ENCODE measurements around the gene KIF26A.

Gene KIF26A

DNA sequence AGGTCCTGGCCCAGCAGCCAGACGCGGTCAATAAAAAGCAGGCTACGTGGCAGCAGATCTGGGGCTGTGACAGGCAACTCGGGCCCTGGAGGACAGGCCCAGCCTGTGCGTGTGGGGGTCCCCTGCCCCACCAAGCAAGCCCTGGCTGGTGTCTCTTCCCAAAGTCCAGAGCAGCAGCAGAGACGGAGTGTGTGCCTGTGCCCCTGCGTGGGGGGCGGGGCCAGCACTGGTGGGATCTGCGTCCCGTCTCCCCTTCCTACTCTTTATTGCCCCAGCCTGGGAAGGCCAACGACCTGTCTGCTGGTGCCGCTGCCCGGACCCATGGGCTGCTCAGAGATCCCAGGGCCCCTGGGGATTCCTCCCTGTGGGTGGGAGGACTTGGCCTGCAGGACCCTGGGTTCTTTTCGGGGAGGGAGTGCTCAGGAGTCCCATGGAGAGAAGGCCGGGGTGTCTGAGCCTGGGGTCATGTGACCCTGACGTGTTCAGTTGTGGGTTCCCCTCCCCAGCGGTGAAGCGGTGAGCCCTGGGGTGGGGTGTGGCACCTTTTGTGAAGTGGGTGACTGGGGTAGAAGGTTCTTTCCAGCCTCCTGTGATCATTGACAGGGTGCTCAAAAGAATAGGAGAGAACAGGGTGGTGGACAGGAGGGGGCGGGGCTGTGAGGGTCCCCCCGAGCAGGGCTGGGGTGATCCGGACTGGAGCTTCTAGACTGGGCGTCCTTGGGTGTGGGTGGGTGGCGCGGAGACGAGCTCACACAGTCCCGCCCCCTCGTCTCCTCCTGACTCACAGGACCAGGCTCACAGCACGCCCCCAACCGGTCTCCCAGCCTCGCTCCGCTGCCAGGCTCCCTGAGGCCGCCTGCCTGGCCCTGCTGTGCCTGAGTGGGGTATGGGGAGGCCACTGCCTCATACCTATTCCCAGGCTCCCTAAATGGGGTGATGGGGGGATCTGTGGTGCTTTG, 30.5 kb upstream of the KIF26A start:
- H3K4me3 ChIP-seq (ENCODE audit: low read length) = no peak overlapping the region
- TF ChIP-seq, protein P1, sequence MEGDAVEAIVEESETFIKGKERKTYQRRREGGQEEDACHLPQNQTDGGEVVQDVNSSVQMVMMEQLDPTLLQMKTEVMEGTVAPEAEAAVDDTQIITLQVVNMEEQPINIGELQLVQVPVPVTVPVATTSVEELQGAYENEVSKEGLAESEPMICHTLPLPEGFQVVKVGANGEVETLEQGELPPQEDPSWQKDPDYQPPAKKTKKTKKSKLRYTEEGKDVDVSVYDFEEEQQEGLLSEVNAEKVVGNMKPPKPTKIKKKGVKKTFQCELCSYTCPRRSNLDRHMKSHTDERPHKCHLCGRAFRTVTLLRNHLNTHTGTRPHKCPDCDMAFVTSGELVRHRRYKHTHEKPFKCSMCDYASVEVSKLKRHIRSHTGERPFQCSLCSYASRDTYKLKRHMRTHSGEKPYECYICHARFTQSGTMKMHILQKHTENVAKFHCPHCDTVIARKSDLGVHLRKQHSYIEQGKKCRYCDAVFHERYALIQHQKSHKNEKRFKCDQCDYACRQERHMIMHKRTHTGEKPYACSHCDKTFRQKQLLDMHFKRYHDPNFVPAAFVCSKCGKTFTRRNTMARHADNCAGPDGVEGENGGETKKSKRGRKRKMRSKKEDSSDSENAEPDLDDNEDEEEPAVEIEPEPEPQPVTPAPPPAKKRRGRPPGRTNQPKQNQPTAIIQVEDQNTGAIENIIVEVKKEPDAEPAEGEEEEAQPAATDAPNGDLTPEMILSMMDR (IDR thresholded peaks at IDR 0.05; ENCODE audit: low read length) = no peak
- no peak for TF ChIP-seq EZH2 (optimal IDR thresholded peaks at IDR 0.05; ENCODE audit: low read depth, low read length)
- no peak for TF ChIP-seq EZH2phosphoT487 (IDR thresholded peaks at IDR 0.05; ENCODE audit: low read length)
- H3K9me2 ChIP-seq (replicated peaks; ENCODE audit: insufficient read depth, low read length) = no peaks in the 10 kb centered on the region
- no peaks in the 10 kb centered on the region for H4K20me1 ChIP-seq (ENCODE audit: insufficient read depth, low read length)
- H3K36me3 ChIP-seq (replicated peaks; ENCODE audit: insufficient read depth, low read length) = no peaks in the 10 kb centered on the region
- H3K27ac ChIP-seq (ENCODE audit: low read length) = no peak overlapping the region
- no peaks in the 10 kb centered on the region for H3K79me2 ChIP-seq (ENCODE audit: low read length)
- no peak overlapping the region for H3K4me2 ChIP-seq (ENCODE audit: low read depth, low read length)
- no peak overlapping the region for H3K9ac ChIP-seq (ENCODE audit: low read length)
- peaks cover 7% of the 10 kb centered on the region; the same call in 1 of the 2 replicates for H3K27me3 ChIP-seq (replicated peaks; ENCODE audit: insufficient read depth, low read length)
- H3K4me1 ChIP-seq (ENCODE audit: low read length) = no peaks in the 10 kb centered on the region
- no peaks in the 10 kb centered on the region for H3K9me3 ChIP-seq (replicated peaks; ENCODE audit: insufficient read depth, low read length)
- DNase-seq = no peak
- H2AFZ ChIP-seq (ENCODE audit: low read length) = no peak overlapping the region
- H3F3A ChIP-seq (ENCODE audit: insufficient read depth, low read length) = no peaks in the 10 kb centered on the region

DNA sequence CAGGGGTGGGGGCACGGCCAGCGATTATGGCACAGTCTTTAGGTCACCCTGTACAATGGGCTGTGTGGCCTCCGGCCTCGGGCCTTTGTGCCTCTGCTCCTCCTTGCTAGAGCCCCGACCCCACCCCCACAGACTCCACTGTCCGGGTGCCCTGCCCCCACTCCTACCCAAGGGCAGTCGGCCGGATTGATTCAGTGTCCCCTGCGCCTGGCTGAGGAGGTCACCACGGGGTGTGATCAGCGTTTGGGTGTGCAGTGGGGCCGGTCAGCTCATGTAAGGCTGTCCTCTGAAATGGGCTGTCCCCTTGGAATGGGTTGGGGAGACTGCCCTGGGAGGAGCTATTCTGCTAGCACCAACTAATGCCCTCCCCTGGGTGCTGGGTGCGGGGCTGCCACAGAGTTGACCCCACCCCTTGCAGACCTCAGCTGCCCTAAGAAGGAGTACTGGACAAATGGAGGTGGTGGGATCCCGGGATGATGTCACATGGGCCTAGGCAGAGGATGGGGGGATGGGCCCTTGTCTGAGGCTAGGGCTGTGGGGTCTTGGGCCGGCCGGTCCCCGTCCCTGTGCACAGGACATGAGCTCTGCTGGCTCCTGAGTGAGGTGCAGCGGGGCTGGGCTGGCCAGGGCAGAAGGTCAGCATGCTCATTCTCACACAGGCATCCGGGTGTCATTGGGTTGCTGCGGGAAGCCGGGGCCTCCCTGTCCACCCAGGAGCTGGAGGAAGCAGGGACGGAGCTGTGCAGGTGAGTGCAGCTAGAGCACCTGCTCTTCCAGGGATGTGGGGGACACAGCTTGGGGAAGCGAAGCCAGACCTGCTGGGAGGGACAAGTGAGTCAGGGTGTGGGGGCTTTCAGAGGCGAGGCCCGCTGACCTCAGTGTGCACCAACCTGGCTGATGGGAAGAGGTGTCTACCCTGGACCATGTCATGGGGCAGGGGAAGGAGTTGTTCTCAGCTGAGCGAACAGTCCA, 29.5 kb upstream of the KIF26A start:
- H3K9me2 ChIP-seq (replicated peaks; ENCODE audit: insufficient read depth, low read length) = no peaks in the 10 kb centered on the region
- no peak overlapping the region for H3K4me3 ChIP-seq (ENCODE audit: low read length)
- TF ChIP-seq, protein P1 (IDR thresholded peaks at IDR 0.05; ENCODE audit: low read length) = no peak
- TF ChIP-seq EZH2phosphoT487 (IDR thresholded peaks at IDR 0.05; ENCODE audit: low read length) (no peak), EZH2 (optimal IDR thresholded peaks at IDR 0.05; ENCODE audit: low read depth, low read length) (no peak)
- no peaks in the 10 kb centered on the region for H3F3A ChIP-seq (ENCODE audit: insufficient read depth, low read length)
- no peak overlapping the region for H3K9ac ChIP-seq (ENCODE audit: low read length)
- H3K9me3 ChIP-seq (replicated peaks; ENCODE audit: insufficient read depth, low read length) = no peaks in the 10 kb centered on the region
- no peaks in the 10 kb centered on the region for H3K4me1 ChIP-seq (ENCODE audit: low read length)
- H3K79me2 ChIP-seq (ENCODE audit: low read length) = no peaks in the 10 kb centered on the region
- no peak for DNase-seq
- H3K27ac ChIP-seq (ENCODE audit: low read length) = no peak overlapping the region
- H3K27me3 ChIP-seq (replicated peaks; ENCODE audit: insufficient read depth, low read length) = peaks cover 6% of the 10 kb centered on the region; the same call in 1 of the 2 replicates
- no peak overlapping the region for H2AFZ ChIP-seq (ENCODE audit: low read length)
- no peaks in the 10 kb centered on the region for H4K20me1 ChIP-seq (ENCODE audit: insufficient read depth, low read length)
- no peak overlapping the region for H3K4me2 ChIP-seq (ENCODE audit: low read depth, low read length)
- no peaks in the 10 kb centered on the region for H3K36me3 ChIP-seq (replicated peaks; ENCODE audit: insufficient read depth, low read length)

DNA sequence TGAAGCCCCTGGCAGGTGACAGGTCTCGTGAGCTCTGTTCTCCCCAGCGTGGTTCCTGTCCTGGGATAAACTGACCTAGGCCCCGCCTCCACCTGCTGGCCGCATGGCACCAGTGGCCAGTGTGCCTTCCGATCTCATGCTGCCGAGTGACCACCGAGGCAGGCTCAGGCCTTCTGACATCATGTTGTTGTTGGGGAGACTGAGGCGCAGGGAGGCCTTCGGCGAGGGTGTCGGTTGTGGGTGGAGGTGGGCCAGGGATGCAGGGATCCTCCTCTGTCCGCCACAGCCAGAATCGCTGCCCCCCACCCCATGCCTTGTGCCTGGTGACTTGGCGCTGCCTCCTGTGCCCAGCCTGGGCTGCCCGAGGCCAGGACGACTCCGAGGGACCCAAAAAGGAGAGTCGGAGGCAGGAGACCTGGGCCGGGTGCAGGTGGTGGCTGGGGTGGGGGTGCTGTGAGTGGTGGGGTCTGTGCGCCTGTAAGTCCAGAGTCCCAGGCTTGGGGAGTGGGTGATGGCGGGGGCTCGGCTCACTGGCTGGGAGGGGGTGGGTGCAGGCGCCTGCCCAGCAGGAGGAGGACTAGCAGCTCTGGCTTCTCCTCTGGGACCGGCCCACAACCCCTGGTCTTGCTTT, 28.5 kb upstream of the KIF26A start:
- TF ChIP-seq, protein P1 (IDR thresholded peaks at IDR 0.05; ENCODE audit: low read length) = no peak
- TF ChIP-seq EZH2phosphoT487 (IDR thresholded peaks at IDR 0.05; ENCODE audit: low read length) = no peak
- no peak for TF ChIP-seq EZH2 (optimal IDR thresholded peaks at IDR 0.05; ENCODE audit: low read depth, low read length)
- Histone ChIP-seq H3K4me1 (ENCODE audit: low read length) (no peaks in the 10 kb centered on the region), H4K20me1 (ENCODE audit: insufficient read depth, low read length) (no peaks in the 10 kb centered on the region), H2AFZ (ENCODE audit: low read length) (no peak overlapping the region), H3F3A (ENCODE audit: insufficient read depth, low read length) (no peaks in the 10 kb centered on the region), H3K9ac (ENCODE audit: low read length) (no peak overlapping the region), H3K27me3 (replicated peaks; ENCODE audit: insufficient read depth, low read length) (no peaks in the 10 kb centered on the region; the same call in 1 of the 2 replicates), H3K4me2 (ENCODE audit: low read depth, low read length) (no peak overlapping the region), H3K27ac (ENCODE audit: low read length) (no peak overlapping the region), H3K79me2 (ENCODE audit: low read length) (no peaks in the 10 kb centered on the region), H3K36me3 (replicated peaks; ENCODE audit: insufficient read depth, low read length) (no peaks in the 10 kb centered on the region), H3K9me3 (replicated peaks; ENCODE audit: insufficient read depth, low read length) (no peaks in the 10 kb centered on the region), H3K9me2 (replicated peaks; ENCODE audit: insufficient read depth, low read length) (no peaks in the 10 kb centered on the region), H3K4me3 (ENCODE audit: low read length) (no peak overlapping the region)
- no peak for DNase-seq
